Osteoblast (primary cell): ENCODE data around the gene NSF. TPM values are rescaled to one million over a fixed set of nuclear protein-coding genes. Genes with fewer than 3 reads are reported as not detected.

ENCODE experiments used
- DNase-seq: peaks from one replicate; pipeline ENCODE4 v3.0.0; 2011; ENCODE audit warnings: low spot score, mixed read lengths; ENCODE audit not compliant: insufficient read length; ENCODE audit errors: missing footprints
- H2AFZ ChIP-seq: 2 replicates; pipeline ENCODE4 v1.6.0; 2011; ENCODE audit warnings: mild to moderate bottlenecking, low read length
- H3K27ac ChIP-seq: 2 replicates; pipeline ENCODE4 v1.5.1; 2011; ENCODE audit warnings: mild to moderate bottlenecking, low read depth, low read length, moderate library complexity
- H3K27me3 ChIP-seq: 2 replicates; pipeline ENCODE4 v1.6.0; 2012; ENCODE audit warnings: mild to moderate bottlenecking, control low read depth, inconsistent platforms, low read length, moderate library complexity; ENCODE audit not compliant: insufficient read depth
- H3K36me3 ChIP-seq: 2 replicates; pipeline ENCODE4 v1.5.1; 2011; ENCODE audit warnings: mild to moderate bottlenecking, low read length, control low read depth, moderate library complexity; ENCODE audit not compliant: insufficient read depth
- H3K4me1 ChIP-seq: 2 replicates; pipeline ENCODE4 v1.5.1; 2011; ENCODE audit warnings: mild to moderate bottlenecking, low read length, control low read depth, moderate library complexity; ENCODE audit not compliant: insufficient read depth
- H3K4me2 ChIP-seq: 2 replicates; pipeline ENCODE4 v1.6.0; 2011; ENCODE audit warnings: mild to moderate bottlenecking, low read length; ENCODE audit not compliant: insufficient read depth
- H3K4me3 ChIP-seq: fragments of 200-600 bp; sonication (generic); 3 replicates; pipeline ENCODE4 v1.5.1; 2012; ENCODE audit warnings: mild to moderate bottlenecking, low read length, inconsistent platforms; ENCODE audit not compliant: insufficient read depth
- H3K79me2 ChIP-seq: 2 replicates; pipeline ENCODE4 v1.6.0; 2012; ENCODE audit warnings: mild to moderate bottlenecking, low read length, control low read depth, inconsistent platforms; ENCODE audit not compliant: insufficient read depth
- H3K9me3 ChIP-seq: 2 replicates; pipeline ENCODE4 v1.5.1; 2011; ENCODE audit warnings: low read depth, low read length, control low read depth
- H4K20me1 ChIP-seq: 2 replicates; pipeline ENCODE4 v1.6.0; 2012; ENCODE audit warnings: mild to moderate bottlenecking, low read length, control low read depth; ENCODE audit not compliant: insufficient read depth
- total RNA-seq: library from RNA; depleted of rRNA; stranded (reverse); fragments of >200 nt; gene quantifications from 2 replicates; pipeline ENCODE4 v1.2.3, GENCODE V29; 2012
- TF ChIP-seq, protein P1 (sequence below): IDR thresholded peaks from 2 replicates; pipeline ENCODE4 v1.5.1; 2011; ENCODE audit warnings: mild to moderate bottlenecking, low read depth, low read length, moderate library complexity; ENCODE audit errors: extremely low read depth

Gene NSF
- total RNA-seq, 1 donor: 72.7 TPM

DNA sequence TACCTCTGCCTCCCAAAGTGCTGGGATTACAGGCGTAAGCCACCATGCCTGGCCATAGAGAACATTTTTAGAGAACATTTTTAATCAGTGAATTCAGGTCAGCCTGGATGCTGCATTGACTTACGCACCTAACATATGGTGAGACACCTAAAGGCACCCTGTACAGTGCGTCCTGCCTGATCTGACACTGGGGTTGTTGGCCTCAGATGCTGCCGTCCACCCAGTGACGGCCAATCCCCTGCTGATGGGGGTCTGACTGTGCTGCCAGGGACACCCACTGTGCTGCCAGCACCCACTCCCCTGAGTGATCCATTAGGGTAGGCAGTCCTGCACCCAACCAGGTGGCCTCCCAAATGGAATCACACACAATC, 189.5 kb downstream of the NSF start:
- no peaks in the 10 kb centered on the region for H3K4me1 ChIP-seq
- no peak overlapping the region for H3K4me3 ChIP-seq
- H3K79me2 ChIP-seq: no peaks in the 10 kb centered on the region
- H2AFZ ChIP-seq: no peak overlapping the region
- H3K4me2 ChIP-seq: no peak overlapping the region
- no peaks in the 10 kb centered on the region for H3K9me3 ChIP-seq
- no peak overlapping the region for H3K27ac ChIP-seq
- TF ChIP-seq, protein P1, sequence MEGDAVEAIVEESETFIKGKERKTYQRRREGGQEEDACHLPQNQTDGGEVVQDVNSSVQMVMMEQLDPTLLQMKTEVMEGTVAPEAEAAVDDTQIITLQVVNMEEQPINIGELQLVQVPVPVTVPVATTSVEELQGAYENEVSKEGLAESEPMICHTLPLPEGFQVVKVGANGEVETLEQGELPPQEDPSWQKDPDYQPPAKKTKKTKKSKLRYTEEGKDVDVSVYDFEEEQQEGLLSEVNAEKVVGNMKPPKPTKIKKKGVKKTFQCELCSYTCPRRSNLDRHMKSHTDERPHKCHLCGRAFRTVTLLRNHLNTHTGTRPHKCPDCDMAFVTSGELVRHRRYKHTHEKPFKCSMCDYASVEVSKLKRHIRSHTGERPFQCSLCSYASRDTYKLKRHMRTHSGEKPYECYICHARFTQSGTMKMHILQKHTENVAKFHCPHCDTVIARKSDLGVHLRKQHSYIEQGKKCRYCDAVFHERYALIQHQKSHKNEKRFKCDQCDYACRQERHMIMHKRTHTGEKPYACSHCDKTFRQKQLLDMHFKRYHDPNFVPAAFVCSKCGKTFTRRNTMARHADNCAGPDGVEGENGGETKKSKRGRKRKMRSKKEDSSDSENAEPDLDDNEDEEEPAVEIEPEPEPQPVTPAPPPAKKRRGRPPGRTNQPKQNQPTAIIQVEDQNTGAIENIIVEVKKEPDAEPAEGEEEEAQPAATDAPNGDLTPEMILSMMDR: no peak
- H4K20me1 ChIP-seq: no peaks in the 10 kb centered on the region
- peak; percentile 53 for DNase-seq
- no peaks in the 10 kb centered on the region for H3K36me3 ChIP-seq
- peaks cover 16% of the 10 kb centered on the region for H3K27me3 ChIP-seq

DNA sequence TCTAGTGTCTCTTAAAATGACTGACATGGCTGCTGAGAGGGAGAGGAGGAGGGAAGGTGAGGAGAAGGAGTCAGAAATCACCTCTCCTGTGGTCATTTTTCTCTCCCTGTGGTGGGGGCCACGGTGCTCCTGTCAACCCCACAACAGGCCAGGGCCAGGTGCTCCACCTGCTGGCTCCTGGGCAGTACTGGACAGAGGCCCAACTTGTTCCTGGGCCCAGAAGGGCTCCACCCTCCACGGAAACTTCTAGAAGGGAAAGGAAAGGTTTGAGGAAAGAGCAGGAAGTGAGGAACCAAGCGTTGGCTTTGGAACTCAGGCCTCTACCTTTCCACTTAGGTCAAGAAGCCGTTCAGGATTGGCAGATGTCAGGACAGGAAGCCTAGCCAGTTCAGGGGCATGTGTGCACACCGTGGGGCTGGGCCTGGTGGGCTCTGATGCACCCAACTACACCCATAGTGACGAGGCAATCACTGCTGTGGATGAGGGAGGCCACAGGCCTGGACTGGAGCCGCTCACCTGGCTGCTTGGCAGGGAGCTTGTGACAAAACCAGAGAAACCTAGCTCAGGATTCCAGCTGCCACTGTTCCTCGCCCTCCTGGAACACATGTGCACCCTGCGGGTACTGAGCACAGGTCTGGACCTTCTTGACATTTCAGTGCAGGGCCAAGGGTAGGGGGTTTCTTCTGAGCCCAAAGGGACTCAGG, 191.9 kb downstream of the NSF start:
- no peaks in the 10 kb centered on the region for H3K4me1 ChIP-seq
- H4K20me1 ChIP-seq: no peaks in the 10 kb centered on the region
- peaks cover 13% of the 10 kb centered on the region for H3K27me3 ChIP-seq
- TF ChIP-seq, protein P1: peak; percentile 52
- no peak overlapping the region for H3K4me3 ChIP-seq
- no peak for DNase-seq
- H3K27ac ChIP-seq: no peak overlapping the region
- H2AFZ ChIP-seq: no peak overlapping the region
- H3K4me2 ChIP-seq: no peak overlapping the region
- H3K9me3 ChIP-seq: no peaks in the 10 kb centered on the region
- no peaks in the 10 kb centered on the region for H3K79me2 ChIP-seq
- H3K36me3 ChIP-seq: no peaks in the 10 kb centered on the region

DNA sequence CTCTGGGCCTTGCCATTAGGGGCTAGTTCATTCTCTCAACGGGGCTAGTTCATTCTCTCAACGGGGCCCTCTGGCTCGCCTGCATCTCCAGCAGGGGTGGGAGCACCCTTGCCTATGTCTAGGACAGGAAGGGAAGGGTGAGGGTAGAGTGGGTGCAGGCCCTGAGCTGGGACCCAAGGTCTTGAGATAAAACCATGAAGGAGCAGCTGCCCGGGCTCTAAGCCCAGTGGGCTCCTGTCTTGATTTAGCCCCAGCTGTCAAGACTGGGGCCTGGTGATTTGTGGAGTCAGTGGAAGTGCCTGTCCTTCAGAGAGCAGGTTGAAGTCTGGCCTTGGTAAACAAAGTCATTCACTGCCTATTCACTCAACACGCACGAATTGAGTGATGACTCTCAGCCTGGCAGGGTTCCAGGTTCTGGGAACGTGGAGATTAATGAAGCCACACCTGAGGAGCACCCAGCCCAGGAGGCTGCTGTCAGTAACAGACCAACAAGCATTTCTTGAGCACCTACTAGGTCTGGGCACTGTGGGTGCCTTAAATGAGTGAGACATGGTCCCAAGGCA, 192.6 kb downstream of the NSF start:
- Histone ChIP-seq H3K27ac (no peak overlapping the region), H3K9me3 (no peaks in the 10 kb centered on the region), H3K36me3 (no peaks in the 10 kb centered on the region), H3K4me3 (no peak overlapping the region), H3K27me3 (peaks cover 7% of the 10 kb centered on the region), H3K4me2 (no peak overlapping the region), H3K79me2 (no peaks in the 10 kb centered on the region), H2AFZ (no peak overlapping the region), H3K4me1 (no peaks in the 10 kb centered on the region), H4K20me1 (no peaks in the 10 kb centered on the region)
- TF ChIP-seq, protein P1: no peak
- DNase-seq: no peak

DNA sequence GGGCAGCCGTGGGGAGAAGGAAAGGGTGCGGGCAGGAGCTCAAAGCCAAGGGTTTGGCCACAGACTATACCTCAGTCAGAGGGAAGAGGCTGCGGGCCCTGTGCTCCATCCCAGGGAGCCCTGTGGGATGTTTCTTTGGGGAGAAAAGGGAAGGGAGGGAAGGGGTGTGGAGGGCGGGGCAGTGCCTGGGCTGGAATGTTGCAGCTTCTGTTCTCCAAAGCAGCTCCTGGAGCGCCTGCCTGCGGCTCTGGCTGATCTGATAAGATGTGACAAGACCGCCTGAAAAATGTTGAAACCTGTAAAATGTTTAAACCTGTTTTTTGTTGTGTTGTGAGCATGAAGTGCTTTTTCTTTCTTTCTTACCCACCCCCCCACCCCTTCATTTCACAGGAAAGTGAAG, 195.2 kb downstream of the NSF start:
- Histone ChIP-seq H4K20me1 (no peaks in the 10 kb centered on the region), H3K4me2 (no peak overlapping the region), H3K27ac (no peak overlapping the region), H3K27me3 (peaks cover 5% of the 10 kb centered on the region), H3K36me3 (no peaks in the 10 kb centered on the region), H3K4me1 (no peaks in the 10 kb centered on the region), H3K4me3 (no peak overlapping the region), H2AFZ (no peak overlapping the region), H3K9me3 (no peaks in the 10 kb centered on the region), H3K79me2 (no peaks in the 10 kb centered on the region)
- TF ChIP-seq, protein P1: no peak
- DNase-seq: peak; percentile 53
